HCT116 (cell line): ENCODE results near the gene FLT4. TPM values are rescaled to one million over a fixed set of nuclear protein-coding genes. Genes with fewer than 3 reads are reported as not detected.

ENCODE experiments used
- ATAC-seq: fragments of 200-7000 bp; cut with Tn5 transposase; 2 replicates; pipeline ENCODE4 v1.9.1; 2020; ENCODE audit warnings: mild to moderate bottlenecking, moderate library complexity
- BruUV-seq: library from RNA; stranded (reverse); fragments of 400-500 nt; replicated peaks from 2 replicates; lab custom pipeline; 2021; lab: Mats Ljungman, UMichigan
- CTCF ChIA-PET: fragments of 300-600 bp; sonication (Branson Sonifier 250); formaldehyde crosslinking; loops from one replicate; lab custom pipeline; 2021; ENCODE audit warnings: antibody characterized with exemption; lab: Charles Lee
- POLR2A ChIA-PET: fragments of 300-600, 350-600 bp; sonication (Branson Sonifier 250); formaldehyde crosslinking; loops from one replicate; lab custom pipeline; 2021; ENCODE audit warnings: antibody characterized with exemption; lab: Charles Lee
- RAD21 ChIA-PET, 2 experiments: fragments of 300-600 bp; sonication (Branson Sonifier 250); formaldehyde crosslinking; loops; one replicate each; lab custom pipeline; 2023; ENCODE audit warnings: low total read pairs in 2 of 2; ENCODE audit not compliant: uncharacterized antibody in 2 of 2, unreplicated experiment in 2 of 2, low non-redundant PET in 1 of 2; lab: Charles Lee
- DNase-seq: peaks from one replicate; pipeline ENCODE4 v3.0.0-alpha.2; 2010; ENCODE audit warnings: low read depth, low spot score
- H2AFZ ChIP-seq: fragments of 200-600 bp; shearing (Covaris generic), sonication (generic); 2 replicates; pipeline ENCODE4 v1.6.1; 2017; ENCODE audit warnings: low read depth, mixed run types, mixed read lengths, antibody characterized with exemption, low read length; ENCODE audit not compliant: poor library complexity, severe bottlenecking
- H3K27ac ChIP-seq: 2 replicates; pipeline ENCODE4 v1.5.1; 2012; ENCODE audit warnings: low read depth, low read length
- H3K27me3 ChIP-seq: fragments of 200-600 bp; sonication (generic); 2 replicates; pipeline ENCODE4 v1.6.1; 2016; ENCODE audit warnings: mixed run types, low read length, mixed read lengths; ENCODE audit not compliant: insufficient read depth
- H3K36me3 ChIP-seq, 2 experiments: fragments of 200-500 bp in 1 of 2; fragments of 200-600 bp in 1 of 2; sonication (Bioruptor generic) in 1 of 2; sonication (generic) in 1 of 2; 2 replicates each; pipeline versions ENCODE4 v1.5.1 to v1.6.1; 2014 to 2016; ENCODE audit warnings: low read length in 2 of 2, inconsistent platforms in 1 of 2, mixed read lengths in 1 of 2, mixed run types in 1 of 2; ENCODE audit not compliant: insufficient read depth in 2 of 2, control insufficient read depth in 1 of 2
- H3K4me1 ChIP-seq, 2 experiments: fragments of 200-600 bp in 1 of 2; sonication (generic) in 1 of 2; 2 replicates each; pipeline versions ENCODE4 v1.5.1 to v1.6.1; 2012 to 2017; ENCODE audit warnings: low read length in 2 of 2, inconsistent platforms in 1 of 2, mild to moderate bottlenecking in 1 of 2, mixed read lengths in 1 of 2, mixed run types in 1 of 2, moderate library complexity in 1 of 2; ENCODE audit not compliant: insufficient read depth in 2 of 2, control insufficient read depth in 1 of 2
- H3K4me2 ChIP-seq: fragments of 200-600 bp; sonication (generic); 2 replicates; pipeline ENCODE4 v1.6.1; 2017; ENCODE audit warnings: mixed run types, low read length, mixed read lengths
- H3K4me3 ChIP-seq, 2 experiments: fragments of 200-600 bp in 1 of 2; sonication (generic) in 1 of 2; replicated peaks in 1 of 2; 2 replicates each; pipeline ENCODE4 v1.5.1; 2011 to 2016; ENCODE audit warnings: low read length in 2 of 2, control low read depth in 1 of 2, low read depth in 1 of 2, mild to moderate bottlenecking in 1 of 2, mixed read lengths in 1 of 2, mixed run types in 1 of 2
- H3K79me2 ChIP-seq: fragments of 200-600 bp; sonication (generic); 2 replicates; pipeline ENCODE4 v1.6.1; 2017; ENCODE audit warnings: mild to moderate bottlenecking, mixed run types, low read length, moderate library complexity, mixed read lengths; ENCODE audit not compliant: insufficient read depth
- H3K9ac ChIP-seq: fragments of 200-600 bp; sonication (generic); 2 replicates; pipeline ENCODE4 v1.6.1; 2016; ENCODE audit warnings: low read length, mixed read lengths
- H3K9me2 ChIP-seq: fragments of 200-600 bp; sonication (generic), shearing (Covaris generic); 2 replicates; pipeline ENCODE4 v1.6.1; 2017; ENCODE audit warnings: mixed run types, mild to moderate bottlenecking, moderate library complexity; ENCODE audit not compliant: insufficient read depth
- H3K9me3 ChIP-seq, 2 experiments: fragments of 200-500 bp in 1 of 2; fragments of 200-600 bp in 1 of 2; sonication (Bioruptor generic) in 1 of 2; sonication (generic) in 1 of 2; 2 replicates each; pipeline ENCODE4 v1.6.1; 2014 to 2017; ENCODE audit warnings: low read length in 2 of 2, mixed read lengths in 2 of 2, inconsistent platforms in 1 of 2, low read depth in 1 of 2, mild to moderate bottlenecking in 1 of 2, mixed run types in 1 of 2, moderate library complexity in 1 of 2; ENCODE audit not compliant: control insufficient read depth in 1 of 2, insufficient read depth in 1 of 2
- H4K20me1 ChIP-seq: fragments of 200-600 bp; sonication (generic), shearing (Covaris generic); 2 replicates; pipeline ENCODE4 v1.6.1; 2017; ENCODE audit warnings: mixed run types, mild to moderate bottlenecking, moderate library complexity; ENCODE audit not compliant: insufficient read depth
- CBX3 ChIP-seq: IDR thresholded peaks from 2 replicates; pipeline ENCODE4 v1.6.1; 2012; ENCODE audit warnings: low read depth
- EGR1 ChIP-seq: IDR thresholded peaks from 2 replicates; pipeline ENCODE4 v1.6.1; 2012; ENCODE audit warnings: low read depth
- ELF1 ChIP-seq: IDR thresholded peaks from 2 replicates; pipeline ENCODE4 v1.6.1; 2012; ENCODE audit warnings: low read depth, borderline replicate concordance
- EZH2 ChIP-seq: fragments of 200-600 bp; sonication (generic); IDR thresholded peaks from 2 replicates; pipeline ENCODE4 v1.6.1; 2017; ENCODE audit warnings: antibody characterized with exemption, mixed run types
- EZH2phosphoT487 ChIP-seq: fragments of 200-600 bp; IDR thresholded peaks from 2 replicates; pipeline ENCODE4 v1.6.1; 2018; ENCODE audit warnings: antibody characterized with exemption, borderline replicate concordance
- RAD21 ChIP-seq: IDR thresholded peaks from 2 replicates; pipeline ENCODE4 v1.6.1; 2012; ENCODE audit warnings: low read depth, mild to moderate bottlenecking
- SIN3A ChIP-seq: IDR thresholded peaks from 2 replicates; pipeline ENCODE4 v1.6.1; 2012; ENCODE audit warnings: low read depth
- SP1 ChIP-seq: IDR thresholded peaks from 2 replicates; pipeline ENCODE4 v1.6.1; 2012; ENCODE audit warnings: low read depth
- TCF7L2 ChIP-seq: IDR thresholded peaks from 2 replicates; pipeline ENCODE4 v1.7.0; 2011; ENCODE audit warnings: borderline replicate concordance, inconsistent platforms; ENCODE audit not compliant: insufficient read depth, insufficient read length; ENCODE audit errors: extremely low read depth
- YY1 ChIP-seq: IDR thresholded peaks from 2 replicates; pipeline ENCODE4 v1.6.1; 2011; ENCODE audit warnings: low read length, low read depth, moderate library complexity, mild to moderate bottlenecking; ENCODE audit not compliant: insufficient replicate concordance; ENCODE audit errors: extremely low read depth
- ZFX ChIP-seq: fragments of 450-650 bp; IDR thresholded peaks from 2 replicates; pipeline ENCODE4 v1.6.1; 2017
- intact Hi-C: fragments of 100-400 bp; cut with micrococcal nuclease; formaldehyde crosslinking; loops from 2 replicates; pipeline ENCODE4 v1.10.0; 2022
- total RNA-seq: library from RNA; stranded (reverse); gene quantifications from one replicate; pipeline ENCODE4 v1.2.1, GENCODE V29; 2021; ENCODE audit not compliant: unreplicated experiment
- TF ChIP-seq, protein P1 (sequence below): IDR thresholded peaks from 2 replicates; pipeline ENCODE4 v1.6.1; 2012; ENCODE audit warnings: low read depth
- TF ChIP-seq, protein P2 (sequence below), 3 experiments: fragments of 200-600 bp in 1 of 3; sonication (generic) in 1 of 3; IDR thresholded peaks in 2 of 3; conservative IDR thresholded peaks in 1 of 3; 2 replicates each; pipeline ENCODE4 v1.5.1; 2012 to 2017; ENCODE audit warnings: low read depth in 2 of 3, low read length in 2 of 3, antibody characterized with exemption in 1 of 3, borderline replicate concordance in 1 of 3, control low read depth in 1 of 3, mild to moderate bottlenecking in 1 of 3, mixed read lengths in 1 of 3, mixed run types in 1 of 3, moderate library complexity in 1 of 3; ENCODE audit not compliant: insufficient read depth in 1 of 3

Gene FLT4
- total RNA-seq, 1 experiment from 2014 or later = 0.17 TPM

- Histone ChIP-seq H3K27ac (no peak overlapping the region), H4K20me1 (no peaks in the 10 kb centered on the region), H2AFZ (no peak overlapping the region), H3K9me3 (no peaks in the 10 kb centered on the region), H3K9me2 (no peaks in the 10 kb centered on the region), H3K36me3 (no peaks in the 10 kb centered on the region), H3K4me1 (no peaks in the 10 kb centered on the region), H3K4me2 (no peak overlapping the region), H3K27me3 (no peaks in the 10 kb centered on the region), H3K79me2 (no peaks in the 10 kb centered on the region), H3K9ac (no peak overlapping the region), H3K4me3 (no peak overlapping the region)
- ChIA-PET RAD21 (no interaction called here), POLR2A (no interaction called here), CTCF (no interaction called here)
- ATAC-seq (no peak), DNase-seq (no peak)
- no peak for TF ChIP-seq YY1
- TF ChIP-seq SP1 = no peak
- TF ChIP-seq ZFX = no peak
- TF ChIP-seq ELF1 = no peak
- no peak for TF ChIP-seq RAD21
- TF ChIP-seq TCF7L2 = no peak
- TF ChIP-seq CBX3 = no peak
- no peak for TF ChIP-seq EZH2
- no peak for TF ChIP-seq SIN3A
- no TSS peak for BruUV-seq
- intact Hi-C loops = no loop called here
Measured at GRCh38 chr5:180642181-180642775, 7.1 kb downstream of the FLT4 start.

DNA sequence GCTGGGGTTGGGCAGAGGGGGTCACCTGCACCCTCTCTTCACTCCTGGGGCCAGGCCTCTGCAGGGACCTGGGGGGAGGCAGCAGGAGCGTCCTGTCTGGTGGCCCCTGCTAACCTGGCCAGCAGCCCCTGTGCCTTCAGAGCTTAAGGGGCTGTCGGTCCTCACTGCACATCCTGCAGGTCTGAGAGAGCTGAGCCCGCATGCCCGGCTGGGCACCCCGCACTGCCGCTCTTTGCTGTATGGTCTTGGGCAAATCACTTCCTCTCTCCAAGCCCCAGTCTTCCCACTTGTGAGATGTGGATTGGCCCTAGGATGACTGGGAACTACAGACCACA, 7.9 kb downstream of the FLT4 start:
- H3K4me3 ChIP-seq = no peak overlapping the region
- TF ChIP-seq EGR1 (no peak), EZH2 (no peak), EZH2phosphoT487 (no peak)
- TF ChIP-seq, protein P1, sequence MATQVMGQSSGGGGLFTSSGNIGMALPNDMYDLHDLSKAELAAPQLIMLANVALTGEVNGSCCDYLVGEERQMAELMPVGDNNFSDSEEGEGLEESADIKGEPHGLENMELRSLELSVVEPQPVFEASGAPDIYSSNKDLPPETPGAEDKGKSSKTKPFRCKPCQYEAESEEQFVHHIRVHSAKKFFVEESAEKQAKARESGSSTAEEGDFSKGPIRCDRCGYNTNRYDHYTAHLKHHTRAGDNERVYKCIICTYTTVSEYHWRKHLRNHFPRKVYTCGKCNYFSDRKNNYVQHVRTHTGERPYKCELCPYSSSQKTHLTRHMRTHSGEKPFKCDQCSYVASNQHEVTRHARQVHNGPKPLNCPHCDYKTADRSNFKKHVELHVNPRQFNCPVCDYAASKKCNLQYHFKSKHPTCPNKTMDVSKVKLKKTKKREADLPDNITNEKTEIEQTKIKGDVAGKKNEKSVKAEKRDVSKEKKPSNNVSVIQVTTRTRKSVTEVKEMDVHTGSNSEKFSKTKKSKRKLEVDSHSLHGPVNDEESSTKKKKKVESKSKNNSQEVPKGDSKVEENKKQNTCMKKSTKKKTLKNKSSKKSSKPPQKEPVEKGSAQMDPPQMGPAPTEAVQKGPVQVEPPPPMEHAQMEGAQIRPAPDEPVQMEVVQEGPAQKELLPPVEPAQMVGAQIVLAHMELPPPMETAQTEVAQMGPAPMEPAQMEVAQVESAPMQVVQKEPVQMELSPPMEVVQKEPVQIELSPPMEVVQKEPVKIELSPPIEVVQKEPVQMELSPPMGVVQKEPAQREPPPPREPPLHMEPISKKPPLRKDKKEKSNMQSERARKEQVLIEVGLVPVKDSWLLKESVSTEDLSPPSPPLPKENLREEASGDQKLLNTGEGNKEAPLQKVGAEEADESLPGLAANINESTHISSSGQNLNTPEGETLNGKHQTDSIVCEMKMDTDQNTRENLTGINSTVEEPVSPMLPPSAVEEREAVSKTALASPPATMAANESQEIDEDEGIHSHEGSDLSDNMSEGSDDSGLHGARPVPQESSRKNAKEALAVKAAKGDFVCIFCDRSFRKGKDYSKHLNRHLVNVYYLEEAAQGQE = no peak
- TF ChIP-seq, protein P2, sequence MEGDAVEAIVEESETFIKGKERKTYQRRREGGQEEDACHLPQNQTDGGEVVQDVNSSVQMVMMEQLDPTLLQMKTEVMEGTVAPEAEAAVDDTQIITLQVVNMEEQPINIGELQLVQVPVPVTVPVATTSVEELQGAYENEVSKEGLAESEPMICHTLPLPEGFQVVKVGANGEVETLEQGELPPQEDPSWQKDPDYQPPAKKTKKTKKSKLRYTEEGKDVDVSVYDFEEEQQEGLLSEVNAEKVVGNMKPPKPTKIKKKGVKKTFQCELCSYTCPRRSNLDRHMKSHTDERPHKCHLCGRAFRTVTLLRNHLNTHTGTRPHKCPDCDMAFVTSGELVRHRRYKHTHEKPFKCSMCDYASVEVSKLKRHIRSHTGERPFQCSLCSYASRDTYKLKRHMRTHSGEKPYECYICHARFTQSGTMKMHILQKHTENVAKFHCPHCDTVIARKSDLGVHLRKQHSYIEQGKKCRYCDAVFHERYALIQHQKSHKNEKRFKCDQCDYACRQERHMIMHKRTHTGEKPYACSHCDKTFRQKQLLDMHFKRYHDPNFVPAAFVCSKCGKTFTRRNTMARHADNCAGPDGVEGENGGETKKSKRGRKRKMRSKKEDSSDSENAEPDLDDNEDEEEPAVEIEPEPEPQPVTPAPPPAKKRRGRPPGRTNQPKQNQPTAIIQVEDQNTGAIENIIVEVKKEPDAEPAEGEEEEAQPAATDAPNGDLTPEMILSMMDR (IDR thresholded peaks at IDR 0.05 in 2 of 3, conservative IDR thresholded peaks at IDR 0.05 in 1 of 3; ENCODE audit: borderline replicate concordance in 1 of 3, insufficient read depth in 1 of 3, low read depth in 2 of 3, low read length in 2 of 3) = no peak
- H3K27ac ChIP-seq = no peak overlapping the region
- ATAC-seq (no peak), DNase-seq (no peak)
- H3K4me1 ChIP-seq = no peaks in the 10 kb centered on the region
- H3K9me3 ChIP-seq = no peaks in the 10 kb centered on the region
- ChIA-PET RAD21 (no interaction called here), CTCF (no interaction called here), POLR2A (no interaction called here)
- intact Hi-C loops = no loop called here
- no peaks in the 10 kb centered on the region for H3K79me2 ChIP-seq
- no peaks in the 10 kb centered on the region for H3K9me2 ChIP-seq
- no peaks in the 10 kb centered on the region for H4K20me1 ChIP-seq
- no peak overlapping the region for H3K4me2 ChIP-seq
- no peak overlapping the region for H2AFZ ChIP-seq
- no TSS peak for BruUV-seq
- no peaks in the 10 kb centered on the region for H3K27me3 ChIP-seq
- no peak overlapping the region for H3K9ac ChIP-seq
- no peaks in the 10 kb centered on the region for H3K36me3 ChIP-seq
